ENCODE results near the gene NLRX1. TPM values are rescaled to one million over a fixed set of nuclear protein-coding genes. Genes with fewer than 3 reads are reported as not detected.

Gene NLRX1
- total RNA-seq, 6 experiments from 2014 or later, result 8.1 to 13.2 (median 10.9) TPM

- TF ChIP-seq CTCF (IDR thresholded peaks at IDR 0.05) (no peak), POLR2A (IDR thresholded peaks at IDR 0.05) (no peak)
- Histone ChIP-seq H3K36me3 (no peaks in the 10 kb centered on the region), H3K4me1 (peaks cover 0 to 10% (median 0%) of the 10 kb centered on the region in 4 donors), H3K27me3 (no peaks in the 10 kb centered on the region), H3K9me3 (no peaks in the 10 kb centered on the region), H3K4me3 (no peak overlapping the region), H3K27ac (no peak overlapping the region)
- intact Hi-C loops (cut with DNase I), result no loop called here
- no peak for ATAC-seq
- no peak for DNase-seq
- 68% methylated on average over 3 of the region's 3 CpGs for WGBS (ENCODE audit: insufficient coverage, low coverage, low lambda C conversion rate, missing lambda C conversion rate)
These were observed 41.5 kb downstream of the NLRX1 start for GRCh38 chr11:119210050-119210449.

- no peaks in the 10 kb centered on the region for H3K4me1 ChIP-seq
- H3K9me3 ChIP-seq, result no peaks in the 10 kb centered on the region
- TF ChIP-seq POLR2A (IDR thresholded peaks at IDR 0.05) (no peak), CTCF (IDR thresholded peaks at IDR 0.05) (no peak)
- no peak overlapping the region for H3K4me3 ChIP-seq
- DNase-seq (no peak), ATAC-seq (no peak)
- H3K27me3 ChIP-seq, result no peaks in the 10 kb centered on the region
- intact Hi-C loops (cut with DNase I), result no loop called here
- no peak overlapping the region for H3K27ac ChIP-seq
- WGBS (ENCODE audit: insufficient coverage, low coverage, low lambda C conversion rate, missing lambda C conversion rate), result 92% methylated on average over 8 of the region's 8 CpGs
- no peaks in the 10 kb centered on the region for H3K36me3 ChIP-seq
These were observed 49.8 kb downstream of the NLRX1 start for GRCh38 chr11:119218141-119218878.

GRCh38 chr11:119222308-119222707, 53.8 kb downstream of the NLRX1 start:
- intact Hi-C loops (cut with DNase I), result no loop called here
- no peaks in the 10 kb centered on the region for H3K9me3 ChIP-seq
- ATAC-seq (peak in 1 of 4 donors; percentile 31), DNase-seq (no peak)
- no peak for TF ChIP-seq CTCF (IDR thresholded peaks at IDR 0.05)
- no peak for TF ChIP-seq POLR2A (IDR thresholded peaks at IDR 0.05)
- WGBS (ENCODE audit: insufficient coverage, low coverage, low lambda C conversion rate, missing lambda C conversion rate), result 26% methylated on average over 2 of the region's 2 CpGs
- no peak overlapping the region for H3K4me3 ChIP-seq
- no peaks in the 10 kb centered on the region for H3K36me3 ChIP-seq
- H3K27ac ChIP-seq, result no peak overlapping the region
- H3K27me3 ChIP-seq, result no peaks in the 10 kb centered on the region
- no peaks in the 10 kb centered on the region for H3K4me1 ChIP-seq

GRCh38 chr11:119222891-119223290, 54.4 kb downstream of the NLRX1 start:
- TF ChIP-seq CTCF (IDR thresholded peaks at IDR 0.05) (no peak), POLR2A (IDR thresholded peaks at IDR 0.05) (no peak)
- Histone ChIP-seq H3K36me3 (no peaks in the 10 kb centered on the region), H3K27me3 (no peaks in the 10 kb centered on the region), H3K4me3 (no peak overlapping the region), H3K27ac (no peak overlapping the region), H3K9me3 (no peaks in the 10 kb centered on the region), H3K4me1 (no peaks in the 10 kb centered on the region)
- ATAC-seq (no peak), DNase-seq (no peak)
- 94% methylated on average over 5 of the region's 5 CpGs for WGBS (ENCODE audit: insufficient coverage, low coverage, low lambda C conversion rate, missing lambda C conversion rate)
- intact Hi-C loops (cut with DNase I), result no loop called here

All from right lobe of liver (tissue), 6 donors.